HepG2 (cell line): ENCODE results near the gene GPS1. TPM values are rescaled to one million over a fixed set of nuclear protein-coding genes. Genes with fewer than 3 reads are reported as not detected.

Experiments
- BRF2 ChIP-seq: sonication (generic); formaldehyde crosslinking; IDR thresholded peaks from 2 replicates; pipeline ENCODE4 v1.8.1; 2022; ENCODE audit warnings: mild to moderate bottlenecking, missing genetic modification reagents
- NFE2L1 ChIP-seq: sonication (generic); formaldehyde crosslinking; IDR thresholded peaks from 2 replicates; pipeline ENCODE4 v1.4.0; 2020; ENCODE audit warnings: missing genetic modification reagents, mild to moderate bottlenecking, borderline replicate concordance
- SNRNP70 ChIP-seq: fragments of 200-400 bp; formaldehyde crosslinking; IDR thresholded peaks from 2 replicates; pipeline ENCODE4 v1.6.1; 2017; ENCODE audit warnings: mild to moderate bottlenecking, low read depth, low read length, moderate library complexity
- TFDP2 ChIP-seq: sonication (generic); formaldehyde crosslinking; IDR thresholded peaks from 2 replicates; pipeline ENCODE4 v1.4.0; 2020; ENCODE audit warnings: missing genetic modification reagents
- ZBTB21 ChIP-seq: sonication (generic); formaldehyde crosslinking; IDR thresholded peaks from 2 replicates; pipeline ENCODE4 v1.4.0; 2020; ENCODE audit warnings: missing genetic modification reagents
- ZMAT3 ChIP-seq: sonication (generic); formaldehyde crosslinking; conservative IDR thresholded peaks from 2 replicates; pipeline ENCODE4 v1.7.0; 2021; ENCODE audit warnings: missing genetic modification reagents
- ZNF329 ChIP-seq: sonication (generic); formaldehyde crosslinking; IDR thresholded peaks from 2 replicates; pipeline ENCODE4 v1.9.0; 2021; ENCODE audit warnings: low read depth, mild to moderate bottlenecking, missing genetic modification reagents
- ZNF547 ChIP-seq: sonication (generic); formaldehyde crosslinking; IDR thresholded peaks from 2 replicates; pipeline ENCODE4 v1.5.1; 2020; ENCODE audit warnings: mild to moderate bottlenecking, missing genetic modification reagents
- ZNF589 ChIP-seq: sonication (generic); formaldehyde crosslinking; conservative IDR thresholded peaks from 2 replicates; pipeline ENCODE4 v1.8.0; 2022; ENCODE audit warnings: mild to moderate bottlenecking, moderate library complexity, missing genetic modification reagents
- ZNF639 ChIP-seq: conservative IDR thresholded peaks from 2 replicates; pipeline ENCODE4 v1.6.1; 2018; ENCODE audit warnings: missing genetic modification reagents
- ZNF878 ChIP-seq: sonication (generic); formaldehyde crosslinking; IDR thresholded peaks from 2 replicates; pipeline ENCODE4 v1.8.1; 2023; ENCODE audit warnings: mild to moderate bottlenecking, missing genetic modification reagents, moderate library complexity
- polyA plus RNA-seq, 8 experiments: library from polyadenylated mRNA; depleted of rRNA in 3 of 8; stranded (reverse) in 7 of 8; unstranded in 1 of 8; fragments of >200 nt; fragmentation: Illumina TruSeq in 4 of 8; extraction: Trizol in 4 of 8; gene quantifications; 2 replicates each; pipeline versions ENCODE4 v1.2.1 to v1.2.3, GENCODE V29; 2011 to 2016; ENCODE audit warnings: low read depth in 4 of 8, missing spikeins in 1 of 8, mixed read lengths in 1 of 8; ENCODE audit not compliant: insufficient read depth in 1 of 8
- total RNA-seq, 5 experiments: library from RNA; depleted of rRNA; stranded (reverse); fragments of >200 nt; fragmentation: Illumina TruSeq; extraction: Trizol; gene quantifications; 2 replicates each; pipeline ENCODE4 v1.2.3, GENCODE V29; 2016; ENCODE audit warnings: low read depth in 1 of 5
- TF ChIP-seq, protein P1 (sequence below): sonication (generic); formaldehyde crosslinking; IDR thresholded peaks from 2 replicates; pipeline ENCODE4 v1.4.0; 2020; ENCODE audit warnings: missing genetic modification reagents, borderline replicate concordance
- TF ChIP-seq, protein P2 (sequence below): sonication (generic); formaldehyde crosslinking; IDR thresholded peaks from 2 replicates; pipeline ENCODE4 v1.4.0; 2020; ENCODE audit warnings: mild to moderate bottlenecking, missing genetic modification reagents
- TF ChIP-seq, protein P3 (sequence below): sonication (generic); formaldehyde crosslinking; IDR thresholded peaks from 2 replicates; pipeline ENCODE4 v1.5.1; 2020; ENCODE audit warnings: missing genetic modification reagents, mild to moderate bottlenecking, borderline replicate concordance

The GPS1 gene
- total and polyA plus RNA-seq, 2 of the 13 experiments (the other 11 are each of a cell fraction or from before 2014, with no cell fraction given) = 124 to 128 TPM

DNA sequence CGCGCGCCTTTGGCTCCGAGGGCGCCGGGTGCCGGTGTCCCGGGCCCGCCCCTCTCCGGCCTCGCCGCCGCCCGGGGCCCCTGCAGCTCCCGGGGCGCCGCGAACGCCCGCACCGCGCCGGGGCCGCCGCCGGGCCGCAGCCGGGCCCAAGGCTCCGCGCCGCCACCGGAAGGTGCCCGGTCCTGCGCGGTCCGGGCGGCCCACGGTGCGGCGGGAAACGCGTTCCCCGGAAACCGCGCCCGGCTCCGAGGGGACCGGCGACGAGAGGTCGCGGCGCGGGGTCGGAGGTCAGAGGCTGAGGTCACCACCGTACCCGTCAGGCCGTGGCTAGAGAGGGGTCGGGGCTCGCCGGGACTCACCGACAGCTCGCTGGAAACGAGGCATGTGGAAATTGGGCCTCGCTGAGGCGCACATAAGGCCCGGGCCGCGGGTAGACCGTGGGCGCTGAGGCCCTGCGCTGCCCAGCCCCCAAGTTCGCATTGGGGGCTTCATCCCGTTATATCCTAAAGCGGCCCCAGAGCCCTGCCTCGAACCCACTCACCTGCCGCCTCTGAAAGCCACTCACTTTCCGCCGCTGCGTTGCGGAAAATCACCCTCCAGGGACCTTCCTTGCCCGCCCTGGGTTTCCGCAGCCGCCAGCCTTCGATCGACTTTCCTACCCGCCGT is 14.1 kb downstream of the GPS1 start, which contains the start of gene DUS1L (continued):
- TF ChIP-seq, protein P1, sequence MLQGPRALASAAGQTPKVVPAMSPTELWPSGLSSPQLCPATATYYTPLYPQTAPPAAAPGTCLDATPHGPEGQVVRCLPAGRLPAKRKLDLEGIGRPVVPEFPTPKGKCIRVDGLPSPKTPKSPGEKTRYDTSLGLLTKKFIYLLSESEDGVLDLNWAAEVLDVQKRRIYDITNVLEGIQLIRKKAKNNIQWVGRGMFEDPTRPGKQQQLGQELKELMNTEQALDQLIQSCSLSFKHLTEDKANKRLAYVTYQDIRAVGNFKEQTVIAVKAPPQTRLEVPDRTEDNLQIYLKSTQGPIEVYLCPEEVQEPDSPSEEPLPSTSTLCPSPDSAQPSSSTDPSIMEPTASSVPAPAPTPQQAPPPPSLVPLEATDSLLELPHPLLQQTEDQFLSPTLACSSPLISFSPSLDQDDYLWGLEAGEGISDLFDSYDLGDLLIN (CRISPR knock-in tag) = no peak
- peak; percentile 90 for TF ChIP-seq ZNF329 (CRISPR knock-in tag)
- TF ChIP-seq ZNF639 (CRISPR knock-in tag) = peak; percentile 99
- TF ChIP-seq ZBTB21 (CRISPR knock-in tag) = 0 out of 2 replicates have a peak, but pooled peaks have one; percentile 28
- TF ChIP-seq TFDP2 (CRISPR knock-in tag) = peak; percentile 55; the same call in 1 of the 2 replicates
- no peak for TF ChIP-seq SNRNP70
- no peak for TF ChIP-seq ZNF878 (CRISPR knock-in tag)
- peak; percentile 92 for TF ChIP-seq ZNF547
- TF ChIP-seq, protein P2, sequence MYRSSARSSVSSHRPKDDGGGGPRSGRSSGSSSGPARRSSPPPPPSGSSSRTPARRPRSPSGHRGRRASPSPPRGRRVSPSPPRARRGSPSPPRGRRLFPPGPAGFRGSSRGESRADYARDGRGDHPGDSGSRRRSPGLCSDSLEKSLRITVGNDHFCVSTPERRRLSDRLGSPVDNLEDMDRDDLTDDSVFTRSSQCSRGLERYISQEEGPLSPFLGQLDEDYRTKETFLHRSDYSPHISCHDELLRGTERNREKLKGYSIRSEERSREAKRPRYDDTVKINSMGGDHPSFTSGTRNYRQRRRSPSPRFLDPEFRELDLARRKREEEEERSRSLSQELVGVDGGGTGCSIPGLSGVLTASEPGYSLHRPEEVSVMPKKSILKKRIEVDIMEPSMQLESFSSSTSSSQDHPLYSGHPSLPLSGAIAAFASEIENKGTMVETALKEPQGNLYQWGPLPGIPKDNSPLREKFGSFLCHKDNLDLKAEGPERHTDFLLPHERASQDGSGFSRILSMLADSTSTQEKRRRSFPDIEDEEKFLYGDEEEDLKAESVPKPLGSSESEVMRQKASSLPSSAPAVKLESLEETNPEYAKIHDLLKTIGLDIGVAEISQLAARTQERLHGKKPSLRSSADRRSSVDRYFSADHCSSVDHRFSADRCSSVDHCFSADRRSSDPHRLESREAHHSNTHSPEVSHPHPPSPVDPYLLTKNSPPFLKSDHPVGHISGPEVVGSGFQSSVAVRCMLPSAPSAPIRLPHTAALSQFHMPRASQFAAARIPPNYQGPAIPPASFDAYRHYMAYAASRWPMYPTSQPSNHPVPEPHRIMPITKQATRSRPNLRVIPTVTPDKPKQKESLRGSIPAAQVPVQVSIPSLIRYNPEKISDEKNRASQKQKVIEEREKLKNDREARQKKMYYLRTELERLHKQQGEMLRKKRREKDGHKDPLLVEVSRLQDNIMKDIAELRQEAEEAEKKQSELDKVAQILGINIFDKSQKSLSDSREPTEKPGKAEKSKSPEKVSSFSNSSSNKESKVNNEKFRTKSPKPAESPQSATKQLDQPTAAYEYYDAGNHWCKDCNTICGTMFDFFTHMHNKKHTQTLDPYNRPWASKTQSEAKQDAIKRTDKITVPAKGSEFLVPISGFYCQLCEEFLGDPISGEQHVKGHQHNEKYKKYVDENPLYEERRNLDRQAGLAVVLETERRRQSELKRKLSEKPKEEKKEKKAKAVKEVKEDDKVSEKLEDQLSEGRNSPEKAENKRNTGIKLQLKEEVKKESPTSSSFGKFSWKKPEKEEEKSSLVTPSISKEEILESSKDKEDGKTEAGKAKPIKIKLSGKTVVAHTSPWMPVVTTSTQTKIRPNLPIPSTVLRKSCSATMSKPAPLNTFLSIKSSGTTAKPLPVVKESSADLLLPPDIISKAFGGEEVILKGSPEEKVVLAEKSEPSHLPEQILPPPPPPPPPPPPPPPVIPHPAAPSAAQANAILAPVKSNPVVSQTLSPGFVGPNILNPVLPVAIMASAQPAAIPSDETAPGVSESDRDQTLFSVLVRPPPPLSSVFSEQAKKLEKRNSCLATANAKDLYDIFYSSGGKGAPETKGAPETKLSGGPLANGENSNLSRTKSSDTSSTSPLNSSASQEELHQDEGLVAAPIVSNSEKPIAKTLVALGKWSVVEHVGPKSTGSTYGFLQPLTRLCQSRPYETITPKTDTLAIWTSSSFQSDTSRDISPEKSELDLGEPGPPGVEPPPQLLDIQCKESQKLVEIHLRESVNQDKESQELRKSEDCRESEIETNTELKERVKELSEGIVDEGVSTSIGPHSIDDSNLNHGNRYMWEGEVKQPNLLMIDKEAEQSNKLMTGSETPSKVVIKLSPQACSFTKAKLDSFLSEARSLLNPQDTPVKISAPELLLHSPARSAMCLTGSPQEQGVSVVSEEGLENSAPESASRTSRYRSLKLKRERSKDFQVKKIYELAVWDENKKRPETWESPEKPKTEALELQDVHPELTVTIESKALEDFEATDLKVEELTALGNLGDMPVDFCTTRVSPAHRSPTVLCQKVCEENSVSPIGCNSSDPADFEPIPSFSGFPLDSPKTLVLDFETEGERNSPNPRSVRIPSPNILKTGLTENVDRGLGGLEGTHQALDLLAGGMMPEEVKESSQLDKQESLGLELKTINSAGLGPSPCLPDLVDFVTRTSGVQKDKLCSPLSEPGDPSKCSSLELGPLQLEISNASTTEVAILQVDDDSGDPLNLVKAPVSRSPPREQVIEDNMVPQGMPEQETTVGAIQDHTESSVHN = peak; percentile 96; the same call in 1 of the 2 replicates
- peak; percentile 82; the same call in 1 of the 2 replicates for TF ChIP-seq ZNF589 (CRISPR knock-in tag)
- peak; percentile 79; the same call in 1 of the 2 replicates for TF ChIP-seq NFE2L1 (CRISPR knock-in tag)
- TF ChIP-seq, protein P3, sequence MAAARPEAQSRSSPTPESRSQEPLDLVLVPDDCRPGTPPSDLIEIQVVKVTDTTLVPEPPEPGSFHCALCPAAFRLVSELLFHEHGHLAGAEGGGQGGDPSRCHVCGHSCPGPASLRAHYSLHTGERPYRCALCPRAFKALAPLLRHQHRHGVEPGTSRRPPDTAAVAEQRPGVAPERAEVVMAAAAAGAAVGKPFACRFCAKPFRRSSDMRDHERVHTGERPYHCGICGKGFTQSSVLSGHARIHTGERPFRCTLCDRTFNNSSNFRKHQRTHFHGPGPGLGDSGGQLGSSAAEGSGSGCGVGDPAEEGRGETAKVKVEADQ = peak; percentile 98
- peak; percentile 60; the same call in 1 of the 2 replicates for TF ChIP-seq ZMAT3 (CRISPR knock-in tag)
- no peak for TF ChIP-seq BRF2 (CRISPR knock-in tag)
